ENCODE data around the gene ANGPTL1.
"Not testable (repeated sequence)": the region's sequence is repeated elsewhere in the genome, so short reads cannot be mapped to it uniquely, and the experiment has no call there.

ANGPTL1 gene

GRCh38 chr1:178864326-178864725 lies 6.6 kb downstream of the ANGPTL1 start:
- no peak for DNase-seq (ENCODE audit: low read depth)

- DNase-seq (ENCODE audit: low read depth) = no peak
Observed at GRCh38 chr1:178862864-178863263, 8.0 kb downstream of the ANGPTL1 start.

GRCh38 chr1:178862416-178862815 lies 8.5 kb downstream of the ANGPTL1 start:
- DNase-seq (ENCODE audit: low read depth) = no peak

- DNase-seq (ENCODE audit: low read depth) = no peak
Observed at GRCh38 chr1:178857126-178857525, 13.8 kb downstream of the ANGPTL1 start.

- no peak for DNase-seq (ENCODE audit: low read depth)
Observed at GRCh38 chr1:178849918-178850317, 21.0 kb downstream of the ANGPTL1 start.

- DNase-seq (ENCODE audit: low read depth) = not testable (repeated sequence)
Observed at GRCh38 chr1:178847919-178848318, 23.0 kb downstream of the ANGPTL1 start.

- DNase-seq (ENCODE audit: low read depth) = no peak
Observed at GRCh38 chr1:178847396-178847849, 23.5 kb downstream of the ANGPTL1 start.

- DNase-seq (ENCODE audit: low read depth) = no peak
Observed at GRCh38 chr1:178846306-178846705, 24.6 kb downstream of the ANGPTL1 start.

- DNase-seq (ENCODE audit: low read depth) = no peak
Observed at GRCh38 chr1:178844436-178844835, 26.4 kb downstream of the ANGPTL1 start.

GRCh38 chr1:178825167-178825566 lies 45.7 kb downstream of the ANGPTL1 start:
- no peak for DNase-seq (ENCODE audit: low read depth)

- no peak for DNase-seq (ENCODE audit: low read depth)
Observed at GRCh38 chr1:178821134-178821866, 49.6 kb downstream of the ANGPTL1 start.

GRCh38 chr1:178819123-178819522 lies 51.8 kb downstream of the ANGPTL1 start:
- DNase-seq (ENCODE audit: low read depth) = no peak

- DNase-seq (ENCODE audit: low read depth) = no peak
Observed at GRCh38 chr1:178818416-178818815, 52.5 kb downstream of the ANGPTL1 start.

GRCh38 chr1:178810585-178810984 lies 60.3 kb downstream of the ANGPTL1 start:
- DNase-seq (ENCODE audit: low read depth) = no peak

- DNase-seq (ENCODE audit: low read depth) = no peak
Observed at GRCh38 chr1:178808529-178808928, 62.3 kb downstream of the ANGPTL1 start.

GRCh38 chr1:178806665-178807300 lies 64.1 kb downstream of the ANGPTL1 start:
- no peak for DNase-seq (ENCODE audit: low read depth)

GRCh38 chr1:178802873-178803272 lies 68.0 kb downstream of the ANGPTL1 start:
- no peak for DNase-seq (ENCODE audit: low read depth)

Measured in stimulated activated CD4-positive, alpha-beta T cell treated with anti-CD3 and anti-CD28 coated beads, Interleukin-2, amount 100 ng/mL, for 4 hours (primary cell).